GM21528 (cell line): Measurements from ENCODE around the gene CTNNA3.

Experiments
- ATAC-seq: cut with Tn5 transposase; IDR thresholded peaks from one replicate; pipeline ENCODE4 v1.9.1; 2021; ENCODE audit warnings: mild to moderate bottlenecking, moderate library complexity; ENCODE audit not compliant: unreplicated experiment, low FRiP score

CTNNA3 gene

DNA sequence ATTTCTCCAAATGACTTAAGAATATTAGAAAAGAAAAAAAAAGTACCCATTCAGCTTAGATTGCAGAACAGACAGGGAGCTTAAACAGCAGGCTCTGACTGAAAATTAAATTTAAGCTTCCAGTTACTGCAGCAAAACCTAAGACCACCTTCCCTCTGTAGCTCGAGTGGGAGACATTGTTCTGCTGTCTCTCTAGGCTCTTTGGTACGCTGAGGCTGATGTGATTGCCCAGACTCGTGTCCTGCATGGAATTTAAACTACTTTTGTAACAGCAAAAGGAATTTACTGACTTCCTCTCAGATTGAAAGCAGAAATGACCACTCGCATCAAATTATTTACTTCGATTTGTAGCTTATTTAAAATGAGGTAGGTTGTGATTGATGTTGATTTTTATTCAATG, 645.6 kb downstream of the CTNNA3 start:
- ATAC-seq: no peak

GRCh38 chr10:67049988-67050387, 646.0 kb downstream of the CTNNA3 start:
- no peak for ATAC-seq

DNA sequence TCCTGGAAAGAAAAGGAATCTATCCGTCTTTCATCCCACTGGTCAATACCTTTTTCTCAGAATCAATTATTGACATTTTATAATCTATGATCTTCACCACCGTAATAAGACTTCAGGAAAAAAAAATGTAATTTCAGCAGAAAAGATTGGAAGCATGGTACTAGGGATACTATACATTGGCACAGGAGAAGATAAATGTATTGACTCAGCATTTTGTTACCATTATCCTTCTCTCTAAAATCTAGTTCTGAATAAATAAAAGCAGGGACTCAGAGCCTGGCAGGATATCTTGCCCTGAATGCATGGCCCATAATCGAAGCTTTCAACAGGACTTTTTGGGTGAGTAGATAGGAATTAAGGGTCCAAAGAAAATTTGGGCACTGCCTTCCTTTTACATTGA, 649.5 kb downstream of the CTNNA3 start:
- no peak for ATAC-seq

DNA sequence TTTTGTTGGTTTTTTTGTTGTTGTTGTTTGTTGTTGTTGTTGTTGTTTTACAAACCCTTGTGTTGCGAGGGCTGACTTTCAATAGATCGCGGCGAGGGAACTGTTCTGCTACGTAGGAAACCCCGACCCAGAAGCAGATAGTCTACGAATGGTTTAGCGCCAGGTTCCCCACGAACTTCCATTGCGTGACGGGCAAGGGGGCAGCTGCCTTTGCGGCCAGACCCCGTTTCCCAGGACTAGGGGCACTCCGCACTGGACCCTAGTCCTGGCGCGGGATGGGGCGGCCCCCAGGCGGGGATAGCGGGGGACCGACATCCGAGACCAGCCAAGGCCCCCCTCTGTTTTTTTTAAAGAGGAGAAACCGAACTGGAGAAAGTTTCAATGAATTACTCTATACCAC, 650.6 kb downstream of the CTNNA3 start:
- no peak for ATAC-seq

- ATAC-seq: no peak
Observed at GRCh38 chr10:67043041-67043440, 653.0 kb downstream of the CTNNA3 start.

DNA sequence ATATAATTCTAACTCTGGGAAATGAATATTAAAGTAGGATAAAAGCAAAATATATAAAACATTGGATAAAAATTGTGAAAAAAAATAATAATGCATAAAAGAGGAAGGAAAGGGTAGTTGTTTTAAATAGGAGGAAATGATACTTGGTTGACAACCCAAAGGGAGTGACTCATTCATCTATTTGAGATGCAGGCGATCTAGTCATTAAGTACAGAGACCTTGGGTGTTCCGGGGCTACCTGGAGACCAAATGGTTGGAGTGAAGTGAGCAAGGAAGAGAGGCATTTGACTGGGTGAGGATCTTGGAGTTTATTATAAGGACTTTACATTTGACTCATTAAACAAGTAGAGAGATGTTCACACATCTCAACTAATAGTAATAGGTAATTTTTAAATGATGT, 659.2 kb downstream of the CTNNA3 start:
- ATAC-seq: no peak

DNA sequence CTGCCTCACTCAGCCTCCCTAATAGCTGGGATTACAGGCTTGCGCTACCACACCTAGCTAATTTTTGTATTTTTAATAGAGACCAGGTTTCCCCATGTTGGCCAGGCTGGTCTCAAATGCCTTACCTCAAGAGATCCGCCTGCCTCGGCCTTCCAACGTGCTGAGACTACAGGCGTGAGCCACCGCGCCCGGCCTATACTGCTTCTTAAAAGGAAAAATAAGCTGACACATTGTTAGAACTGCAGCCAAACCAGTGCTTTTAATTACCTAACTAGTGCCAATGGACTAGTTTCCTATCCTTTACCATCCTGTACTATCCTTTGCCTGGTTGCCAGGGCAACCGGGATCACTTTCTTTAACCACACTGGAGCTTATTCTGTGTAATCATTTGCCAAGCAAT, 662.1 kb downstream of the CTNNA3 start:
- ATAC-seq: no peak

GRCh38 chr10:67022099-67022498, 673.9 kb downstream of the CTNNA3 start:
- no peak for ATAC-seq

DNA sequence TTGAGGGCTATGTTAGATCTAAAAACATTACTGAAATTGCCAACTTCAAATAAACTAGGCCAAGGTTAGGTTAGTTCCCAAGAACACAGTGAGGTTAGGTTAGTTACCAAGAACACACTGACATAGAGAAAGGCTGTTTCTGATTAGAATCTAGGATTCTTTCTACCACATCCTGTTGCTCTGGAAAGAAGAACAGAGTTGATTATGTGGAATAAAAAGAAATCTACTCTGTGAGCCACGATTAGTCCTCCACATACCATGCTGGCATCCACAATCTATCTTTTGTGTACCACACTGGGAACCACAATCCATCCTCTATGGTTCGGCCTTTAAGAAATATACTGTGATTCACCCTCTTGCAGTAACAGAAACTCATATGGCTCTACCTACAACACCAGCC, 678.8 kb downstream of the CTNNA3 start:
- ATAC-seq: no peak

- no peak for ATAC-seq
Observed at GRCh38 chr10:67015225-67015624, 680.8 kb downstream of the CTNNA3 start.

- no peak for ATAC-seq
Observed at GRCh38 chr10:67011981-67012380, 684.0 kb downstream of the CTNNA3 start.

DNA sequence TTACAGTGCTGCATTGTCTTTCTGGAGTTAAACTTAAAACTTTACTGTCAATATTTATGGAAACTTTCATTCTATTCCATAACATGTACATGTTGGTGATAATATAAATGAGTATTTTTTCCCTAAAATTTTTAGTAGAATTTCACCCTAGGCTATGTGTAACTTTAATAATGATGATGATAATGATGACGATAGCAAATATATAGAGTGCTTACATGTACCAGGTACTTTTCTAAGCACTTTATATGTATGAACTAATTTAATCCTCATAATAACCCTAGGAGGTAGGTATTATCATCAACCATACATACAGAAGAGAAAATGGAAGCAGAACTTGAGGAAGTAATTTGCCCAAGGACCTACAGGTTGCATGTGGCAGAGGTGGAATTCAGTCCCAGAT, 684.5 kb downstream of the CTNNA3 start:
- no peak for ATAC-seq

DNA sequence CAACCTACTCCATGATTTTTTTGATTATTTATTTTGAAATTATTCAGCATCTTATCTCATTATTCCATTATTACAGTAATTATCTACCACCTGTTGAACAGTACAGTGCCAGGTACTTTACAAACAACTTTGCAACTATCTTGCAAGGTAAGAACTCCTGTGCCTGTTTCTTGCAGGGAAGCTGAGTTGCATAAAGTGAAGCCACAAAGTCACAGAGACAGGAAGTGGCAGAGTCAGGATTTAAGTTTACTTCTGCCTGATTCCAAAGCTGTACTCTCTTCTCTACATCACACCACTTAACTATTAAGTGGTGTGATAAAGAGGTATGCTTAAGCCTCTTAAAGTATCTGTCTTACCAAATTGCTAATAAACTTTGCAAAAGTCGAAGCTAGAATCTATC, 690.0 kb downstream of the CTNNA3 start:
- no peak for ATAC-seq

DNA sequence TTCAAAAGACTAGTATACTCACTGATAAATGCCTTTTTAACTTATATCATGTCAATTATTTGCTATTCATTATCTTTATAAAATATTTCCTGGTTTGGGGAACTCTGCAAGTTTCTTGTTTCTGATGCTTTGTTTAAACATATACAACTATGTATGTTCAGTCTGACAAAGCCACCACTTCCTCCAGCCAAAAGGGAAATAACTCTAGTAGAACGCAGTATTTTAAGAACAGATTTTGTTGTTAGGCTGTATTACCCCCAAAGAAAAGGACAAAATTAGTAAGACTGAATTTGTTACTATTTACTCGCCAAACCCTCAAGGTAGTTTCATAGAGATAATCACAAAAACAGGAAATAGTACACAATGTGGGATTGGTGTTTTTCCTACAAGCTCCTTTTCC, 691.3 kb downstream of the CTNNA3 start:
- no peak for ATAC-seq

DNA sequence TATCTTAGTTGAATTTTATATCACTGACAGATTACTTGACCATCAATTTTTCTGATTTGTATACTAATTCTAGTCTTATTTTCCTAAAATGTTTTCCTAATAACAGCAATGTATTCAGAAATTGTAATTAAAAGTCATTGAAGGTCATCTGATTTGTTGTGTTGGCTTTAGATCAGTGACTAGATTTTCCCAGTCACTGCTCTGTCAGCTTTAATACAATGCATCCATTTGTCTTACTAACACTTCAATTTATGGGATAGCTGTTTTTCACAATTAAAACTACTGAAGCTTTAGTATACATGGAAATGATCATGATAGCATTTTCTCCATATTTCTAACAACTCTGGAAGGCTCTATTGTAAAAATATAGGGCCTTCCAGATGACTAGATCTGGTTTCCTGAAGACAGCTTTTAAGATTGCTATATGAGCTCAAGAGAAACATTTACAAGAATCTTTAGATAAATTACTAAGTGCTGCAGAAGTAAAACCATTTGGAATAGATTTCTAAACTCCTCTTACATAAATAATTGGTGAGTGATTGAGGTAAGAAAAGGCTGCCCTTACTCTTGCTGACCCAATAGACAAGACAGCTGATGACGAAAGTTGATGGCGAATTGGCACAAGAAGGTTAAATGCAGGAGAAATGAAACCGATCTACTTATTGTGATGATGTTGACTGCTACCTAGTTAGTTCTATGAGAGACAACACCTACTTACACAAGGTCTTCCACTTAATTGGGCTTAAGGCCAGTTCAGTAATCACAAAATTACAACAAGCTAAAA, 696.0 kb downstream of the CTNNA3 start:
- no peak for ATAC-seq

DNA sequence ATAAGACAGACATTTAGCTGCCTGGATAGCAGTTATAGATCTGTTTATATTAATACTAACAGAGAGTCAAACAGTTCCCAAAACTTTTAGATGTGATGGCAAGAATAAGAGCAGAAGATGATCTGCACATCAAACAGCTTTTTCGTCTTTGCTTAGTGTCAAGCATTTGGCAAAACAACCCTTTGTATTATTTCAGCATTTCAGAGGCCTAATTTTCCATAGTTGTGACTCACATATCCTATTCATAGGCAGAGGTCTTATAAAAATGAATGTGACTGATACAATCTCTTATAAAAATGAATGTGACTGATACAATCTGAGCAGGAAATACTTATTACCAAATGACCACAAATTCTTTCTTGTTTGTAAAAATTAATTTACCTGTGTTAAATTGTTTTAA, 699.0 kb downstream of the CTNNA3 start:
- ATAC-seq: no peak

DNA sequence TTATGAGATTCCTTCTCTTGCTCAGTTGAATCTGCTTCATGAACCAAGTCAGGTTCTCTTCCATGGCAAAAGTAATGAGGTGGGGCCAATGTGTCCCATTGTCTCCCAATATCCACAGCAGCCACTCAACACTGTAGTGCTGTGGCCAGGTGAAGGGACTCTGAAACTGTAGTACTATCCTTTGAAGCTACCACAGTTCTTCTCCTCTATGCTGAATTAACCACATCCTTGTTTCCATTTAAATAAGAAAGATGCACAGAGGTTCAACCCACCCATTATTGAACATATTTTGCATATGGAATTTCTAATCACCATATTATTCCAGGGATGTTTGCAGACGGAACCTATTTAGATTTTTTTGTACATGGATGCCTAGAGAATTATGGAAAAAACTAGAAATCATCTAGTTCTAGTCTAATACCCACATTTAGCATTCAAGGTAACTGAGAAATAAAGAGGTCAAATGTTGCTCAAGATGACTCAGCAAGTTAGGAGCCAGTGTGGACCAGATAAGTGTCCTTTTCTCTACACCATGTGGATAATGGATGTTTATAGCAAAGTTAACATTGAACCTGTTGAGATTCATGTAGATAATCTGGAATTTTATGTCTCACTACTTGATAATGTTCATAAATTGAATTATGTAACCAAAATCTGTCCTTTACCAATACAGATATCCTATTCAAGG, 705.7 kb downstream of the CTNNA3 start:
- no peak for ATAC-seq

DNA sequence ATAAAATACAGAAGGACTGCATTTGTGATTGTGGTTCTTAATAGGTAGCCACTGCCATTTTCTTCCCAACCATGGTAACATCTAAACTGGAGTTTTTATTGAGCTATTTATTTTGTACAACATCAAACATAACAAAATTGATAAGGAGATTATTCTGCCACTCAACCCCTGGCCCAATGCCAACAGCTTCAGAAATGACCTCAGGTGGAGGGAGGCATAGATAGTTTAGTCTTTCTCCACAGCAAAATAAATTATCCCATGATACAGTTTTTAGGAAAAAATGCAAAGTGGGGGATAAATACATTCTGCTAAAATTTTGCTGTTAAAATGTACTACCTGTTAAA, 712.5 kb downstream of the CTNNA3 start:
- no peak for ATAC-seq

GRCh38 chr10:66982792-66983474, 713.1 kb downstream of the CTNNA3 start:
- no peak for ATAC-seq

DNA sequence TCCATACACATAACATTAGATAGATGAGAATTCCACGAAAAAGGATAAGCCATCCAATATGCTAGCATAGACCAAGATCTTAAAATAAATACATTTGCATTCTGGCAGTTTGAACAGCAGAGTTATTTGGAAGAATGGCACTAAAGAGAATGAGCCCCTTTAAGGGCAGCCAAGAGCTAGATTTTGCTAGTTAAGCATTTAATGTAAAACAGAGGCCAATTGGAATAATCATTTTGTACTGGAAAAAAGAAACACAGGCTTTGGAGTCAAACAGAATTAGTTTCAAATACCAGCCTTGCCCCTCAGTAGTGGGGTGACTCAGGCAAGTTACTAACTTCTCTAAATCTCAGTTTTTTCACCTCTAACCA, 714.0 kb downstream of the CTNNA3 start:
- no peak for ATAC-seq

DNA sequence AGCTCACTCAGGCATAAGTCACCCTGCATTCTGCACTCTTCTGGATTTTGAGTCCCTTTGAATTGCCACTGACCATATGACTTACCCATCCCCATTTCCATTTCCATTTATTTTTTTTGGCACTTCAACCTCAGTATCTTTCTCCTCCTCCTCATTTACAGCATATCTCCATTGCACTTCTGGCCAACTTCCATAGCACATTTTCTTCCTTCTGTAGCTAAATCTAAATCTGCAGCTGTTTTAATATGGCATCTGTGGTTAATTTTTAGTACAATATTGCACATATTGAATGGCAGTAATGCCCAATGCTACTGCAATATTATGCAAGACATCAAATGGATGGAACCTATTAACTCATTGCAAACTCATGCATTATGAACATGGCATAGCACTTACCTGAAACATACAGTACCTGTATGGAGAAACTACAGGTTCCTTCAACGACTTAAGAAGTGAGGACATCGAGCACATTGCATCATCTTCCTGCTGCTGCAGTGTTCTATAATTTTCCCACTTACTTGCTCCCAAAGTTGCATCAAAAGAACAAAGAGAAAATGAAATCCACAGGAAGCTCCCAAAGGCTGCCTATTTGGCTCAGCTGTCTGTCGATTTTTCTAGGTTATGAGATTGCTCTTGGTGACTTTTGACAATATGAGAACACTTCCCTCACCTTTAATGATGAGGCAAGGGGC, 714.5 kb downstream of the CTNNA3 start:
- ATAC-seq: no peak
